Loucy (cell line): ENCODE data around the gene GSDME.

Experiments used
- H2AFZ ChIP-seq: fragments of 200-600 bp; sonication (generic); 2 replicates; pipeline ENCODE4 v1.6.0; 2016; ENCODE audit warnings: antibody characterized with exemption, mild to moderate bottlenecking, low read length, moderate library complexity
- H3F3A ChIP-seq: fragments of 200-600 bp; 2 replicates; pipeline ENCODE4 v1.6.0; 2016; ENCODE audit warnings: antibody characterized with exemption, low read depth, mild to moderate bottlenecking
- H3K27me3 ChIP-seq: fragments of 200-600 bp; sonication (generic); 2 replicates; pipeline ENCODE4 v1.6.1; 2014; ENCODE audit warnings: low read length, mild to moderate bottlenecking; ENCODE audit not compliant: insufficient read depth, poor library complexity, severe bottlenecking
- H3K36me3 ChIP-seq: fragments of 200-600 bp; sonication (generic); 2 replicates; pipeline ENCODE4 v1.6.1; 2016; ENCODE audit warnings: low read length; ENCODE audit not compliant: insufficient read depth
- H3K4me1 ChIP-seq: fragments of 200-600 bp; sonication (generic); 2 replicates; pipeline ENCODE4 v1.5.1; 2014; ENCODE audit warnings: low read length, mild to moderate bottlenecking; ENCODE audit not compliant: insufficient read depth, poor library complexity, severe bottlenecking
- H3K4me2 ChIP-seq: fragments of 200-600 bp; sonication (generic); 2 replicates; pipeline ENCODE4 v1.6.0; 2014; ENCODE audit warnings: antibody characterized with exemption, low read length, low read depth, mild to moderate bottlenecking; ENCODE audit not compliant: poor library complexity, severe bottlenecking
- H3K4me3 ChIP-seq: fragments of 200-600 bp; sonication (generic); 2 replicates; pipeline ENCODE4 v1.5.1; 2014; ENCODE audit warnings: low read length, mild to moderate bottlenecking, mixed read lengths; ENCODE audit not compliant: poor library complexity, severe bottlenecking
- H3K79me2 ChIP-seq: fragments of 200-600 bp; sonication (generic); 2 replicates; pipeline ENCODE4 v1.6.1; 2014; ENCODE audit warnings: low read length; ENCODE audit not compliant: insufficient read depth
- H3K9ac ChIP-seq: fragments of 200-600 bp; sonication (generic); 2 replicates; pipeline ENCODE4 v1.6.0; 2014; ENCODE audit warnings: mild to moderate bottlenecking, low read depth, low read length, moderate library complexity; ENCODE audit not compliant: poor library complexity, severe bottlenecking
- H3K9me2 ChIP-seq: fragments of 200-600 bp; sonication (generic); replicated peaks from 2 replicates; pipeline ENCODE4 v1.6.1; 2016; ENCODE audit warnings: low read depth, low read length, mixed read lengths
- H3K9me3 ChIP-seq: fragments of 200-600 bp; sonication (generic); 2 replicates; pipeline ENCODE4 v1.6.1; 2014; ENCODE audit warnings: mild to moderate bottlenecking, antibody characterized with exemption, low read length, low read depth; ENCODE audit not compliant: insufficient read depth
- H4K20me1 ChIP-seq: fragments of 200-600 bp; sonication (generic); 2 replicates; pipeline ENCODE4 v1.6.0; 2014; ENCODE audit warnings: antibody characterized with exemption, low read length, mild to moderate bottlenecking; ENCODE audit not compliant: insufficient read depth, poor library complexity, severe bottlenecking
- EZH2phosphoT487 ChIP-seq: fragments of 200-600 bp; IDR thresholded peaks from 2 replicates; pipeline ENCODE4 v1.6.1; 2018; ENCODE audit warnings: antibody characterized with exemption, mild to moderate bottlenecking, moderate library complexity, borderline replicate concordance
- TF ChIP-seq, protein P1 (sequence below): fragments of 200-600 bp; sonication (generic); conservative IDR thresholded peaks from 2 replicates; pipeline ENCODE4 v1.5.1; 2014; ENCODE audit warnings: mild to moderate bottlenecking, antibody characterized with exemption, low read length

GSDME gene

DNA sequence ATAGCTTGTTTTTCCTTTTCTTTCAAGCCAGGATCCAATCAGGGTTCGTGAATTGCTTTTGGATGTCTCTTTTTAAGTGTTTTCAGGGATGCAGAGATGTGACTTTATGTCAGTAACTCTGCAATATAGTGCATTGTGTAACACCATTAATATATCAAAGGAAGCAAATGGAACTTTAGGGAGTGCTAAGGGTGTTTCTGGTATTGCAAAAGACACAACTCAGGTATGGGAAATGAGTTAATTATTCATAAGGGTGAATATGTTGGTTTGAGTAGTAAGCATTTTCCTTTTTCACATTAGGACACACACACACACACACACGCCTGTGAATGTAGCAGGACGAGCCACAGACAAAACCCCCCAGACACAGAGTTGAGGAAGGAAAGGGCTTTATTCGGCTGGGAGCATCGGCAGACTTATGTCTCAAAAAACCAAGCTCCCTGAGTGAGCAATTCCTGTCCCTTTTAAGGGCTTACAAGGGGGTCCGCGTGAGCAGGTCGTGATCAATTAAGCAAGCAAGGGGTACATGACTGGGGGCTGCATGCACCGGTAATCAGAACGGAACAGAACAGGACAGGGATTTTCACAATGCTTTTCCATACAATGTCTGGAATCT is 31.8 kb upstream of the GSDME start:
- Histone ChIP-seq H3F3A (no peaks in the 10 kb centered on the region), H4K20me1 (no peaks in the 10 kb centered on the region), H3K9me3 (0 out of 2 replicates have a peak, but pooled peaks cover 3% of the 10 kb centered on the region), H3K36me3 (no peaks in the 10 kb centered on the region), H3K4me3 (no peak overlapping the region), H3K79me2 (no peaks in the 10 kb centered on the region), H3K27me3 (no peaks in the 10 kb centered on the region), H3K9me2 (no peaks in the 10 kb centered on the region), H3K4me1 (no peaks in the 10 kb centered on the region), H3K4me2 (no peak overlapping the region), H2AFZ (no peak overlapping the region), H3K9ac (no peak overlapping the region)
- no peak for TF ChIP-seq EZH2phosphoT487
- TF ChIP-seq, protein P1, sequence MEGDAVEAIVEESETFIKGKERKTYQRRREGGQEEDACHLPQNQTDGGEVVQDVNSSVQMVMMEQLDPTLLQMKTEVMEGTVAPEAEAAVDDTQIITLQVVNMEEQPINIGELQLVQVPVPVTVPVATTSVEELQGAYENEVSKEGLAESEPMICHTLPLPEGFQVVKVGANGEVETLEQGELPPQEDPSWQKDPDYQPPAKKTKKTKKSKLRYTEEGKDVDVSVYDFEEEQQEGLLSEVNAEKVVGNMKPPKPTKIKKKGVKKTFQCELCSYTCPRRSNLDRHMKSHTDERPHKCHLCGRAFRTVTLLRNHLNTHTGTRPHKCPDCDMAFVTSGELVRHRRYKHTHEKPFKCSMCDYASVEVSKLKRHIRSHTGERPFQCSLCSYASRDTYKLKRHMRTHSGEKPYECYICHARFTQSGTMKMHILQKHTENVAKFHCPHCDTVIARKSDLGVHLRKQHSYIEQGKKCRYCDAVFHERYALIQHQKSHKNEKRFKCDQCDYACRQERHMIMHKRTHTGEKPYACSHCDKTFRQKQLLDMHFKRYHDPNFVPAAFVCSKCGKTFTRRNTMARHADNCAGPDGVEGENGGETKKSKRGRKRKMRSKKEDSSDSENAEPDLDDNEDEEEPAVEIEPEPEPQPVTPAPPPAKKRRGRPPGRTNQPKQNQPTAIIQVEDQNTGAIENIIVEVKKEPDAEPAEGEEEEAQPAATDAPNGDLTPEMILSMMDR = no peak

DNA sequence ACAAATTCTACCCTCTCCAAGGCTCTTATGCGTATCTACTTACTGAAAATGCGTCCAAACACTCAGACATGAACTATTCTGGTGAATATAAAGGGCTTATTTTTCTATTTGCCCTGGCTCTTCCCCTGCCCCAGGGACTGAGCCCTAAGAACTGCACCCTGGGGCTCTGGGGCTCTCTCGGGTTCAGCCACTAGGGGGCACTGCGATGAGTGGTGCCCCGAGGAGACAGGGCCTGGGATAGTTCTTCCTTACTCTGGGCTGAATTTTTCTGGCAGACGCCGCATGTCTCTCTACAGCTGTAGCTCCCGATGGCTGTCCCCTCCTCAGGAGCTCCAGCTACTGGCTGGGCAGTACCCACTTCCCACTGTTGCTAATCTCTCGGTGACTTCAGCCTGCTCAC is 30.8 kb upstream of the GSDME start:
- H3K9ac ChIP-seq = no peak overlapping the region
- H3K79me2 ChIP-seq = no peaks in the 10 kb centered on the region
- no peak for TF ChIP-seq EZH2phosphoT487
- TF ChIP-seq, protein P1 = peak; percentile 65
- no peaks in the 10 kb centered on the region for H3K36me3 ChIP-seq
- no peaks in the 10 kb centered on the region for H3K9me2 ChIP-seq
- no peaks in the 10 kb centered on the region for H3F3A ChIP-seq
- H3K9me3 ChIP-seq = peaks cover 10% of the 10 kb centered on the region
- no peak overlapping the region for H2AFZ ChIP-seq
- H4K20me1 ChIP-seq = no peaks in the 10 kb centered on the region
- H3K4me1 ChIP-seq = no peaks in the 10 kb centered on the region
- H3K27me3 ChIP-seq = no peaks in the 10 kb centered on the region
- no peak overlapping the region for H3K4me3 ChIP-seq
- no peak overlapping the region for H3K4me2 ChIP-seq

DNA sequence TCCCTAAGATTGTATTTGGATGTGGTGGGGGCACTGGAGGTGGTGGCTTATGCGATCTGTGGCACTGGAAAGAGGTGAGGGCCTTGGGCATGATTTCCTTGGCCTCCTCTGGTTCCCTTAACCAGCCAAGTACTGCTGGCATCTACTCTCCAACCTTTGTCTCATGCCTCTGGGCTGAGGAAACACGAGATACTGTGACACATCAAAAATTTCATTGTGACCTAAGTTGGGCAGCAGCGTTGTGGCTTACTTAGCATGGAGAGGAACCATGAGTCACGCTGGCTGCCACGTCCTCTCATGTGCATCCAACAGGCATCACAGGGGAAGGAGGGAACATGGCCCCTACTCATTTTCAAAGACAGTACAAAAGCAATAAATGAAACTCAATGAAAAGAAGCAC is 29.7 kb upstream of the GSDME start:
- H2AFZ ChIP-seq = no peak overlapping the region
- no peak overlapping the region for H3K9ac ChIP-seq
- peaks cover 13% of the 10 kb centered on the region for H3K9me3 ChIP-seq
- no peaks in the 10 kb centered on the region for H3K4me1 ChIP-seq
- no peak for TF ChIP-seq EZH2phosphoT487
- TF ChIP-seq, protein P1 = no peak
- no peaks in the 10 kb centered on the region for H3F3A ChIP-seq
- H3K27me3 ChIP-seq = no peaks in the 10 kb centered on the region
- no peaks in the 10 kb centered on the region for H3K79me2 ChIP-seq
- H4K20me1 ChIP-seq = no peaks in the 10 kb centered on the region
- H3K4me3 ChIP-seq = no peak overlapping the region
- no peak overlapping the region for H3K4me2 ChIP-seq
- H3K36me3 ChIP-seq = no peaks in the 10 kb centered on the region
- H3K9me2 ChIP-seq = no peaks in the 10 kb centered on the region
